OCI-LY3 (cell line): Measurements from ENCODE around the gene TBRG4.

Experiments used
- H2AFZ ChIP-seq: fragments of 200-600, 300-600 bp; shearing (Covaris generic); 2 replicates; pipeline ENCODE4 v1.6.0; 2014; ENCODE audit warnings: antibody characterized with exemption, low read depth, low read length
- H3K27ac ChIP-seq: fragments of 200-600, 300-600 bp; sonication (generic); 2 replicates; pipeline ENCODE4 v1.5.1; 2014; ENCODE audit warnings: mild to moderate bottlenecking, low read length, moderate library complexity, mixed read lengths
- H3K27me3 ChIP-seq: fragments of 200-600, 300-600 bp; sonication (generic); 2 replicates; pipeline ENCODE4 v1.6.1; 2014; ENCODE audit warnings: low read depth, low read length, mixed read lengths
- H3K36me3 ChIP-seq: fragments of 200-600, 300-600 bp; sonication (generic); replicated peaks from 2 replicates; pipeline ENCODE3; 2014; ENCODE audit warnings: low read depth, low read length, mixed read lengths
- H3K4me1 ChIP-seq: fragments of 300-600, 200-600 bp; sonication (generic); 2 replicates; pipeline ENCODE4 v1.6.1; 2014; ENCODE audit warnings: low read length, mixed read lengths
- H3K4me2 ChIP-seq: fragments of 200-600, 300-600 bp; sonication (generic); 2 replicates; pipeline ENCODE4 v1.6.1; 2014; ENCODE audit warnings: low read length, mixed read lengths
- H3K4me3 ChIP-seq: fragments of 300-600, 200-600 bp; sonication (generic); 2 replicates; pipeline ENCODE4 v1.5.1; 2014; ENCODE audit warnings: antibody characterized with exemption, mild to moderate bottlenecking, low read length, moderate library complexity
- H3K79me2 ChIP-seq: fragments of 300-600, 200-600 bp; shearing (Covaris generic); 2 replicates; pipeline ENCODE4 v1.6.1; 2014; ENCODE audit warnings: mild to moderate bottlenecking, low read length, mixed read lengths
- H3K9ac ChIP-seq: fragments of 300-600, 200-600 bp; shearing (Covaris generic); 2 replicates; pipeline ENCODE4 v1.6.0; 2014; ENCODE audit warnings: mild to moderate bottlenecking, low read length, moderate library complexity
- H3K9me3 ChIP-seq: fragments of 200-600, 300-600 bp; shearing (Covaris generic); 2 replicates; pipeline ENCODE4 v1.6.1; 2014; ENCODE audit warnings: low read length, mixed read lengths; ENCODE audit not compliant: insufficient read depth
- H4K20me1 ChIP-seq: fragments of 200-600, 300-600 bp; sonication (generic); 2 replicates; pipeline ENCODE4 v1.6.1; 2016; ENCODE audit warnings: low read length, mixed read lengths; ENCODE audit not compliant: insufficient read depth
- CTCF ChIP-seq: fragments of 200-600, 300-600 bp; sonication (generic); IDR thresholded peaks from 2 replicates; pipeline ENCODE4 v1.5.1; 2014; ENCODE audit warnings: antibody characterized with exemption, low read length, low read depth
- EZH2phosphoT487 ChIP-seq: fragments of 200-600 bp; shearing (Covaris generic); IDR thresholded peaks from 2 replicates; pipeline ENCODE4 v1.6.1; 2018; ENCODE audit warnings: antibody characterized with exemption, mixed run types, low read depth

Gene TBRG4

GRCh38 chr7:45071528-45071927 lies 40.0 kb downstream of the TBRG4 start:
- TF ChIP-seq CTCF (no peak), EZH2phosphoT487 (no peak)
- H4K20me1 ChIP-seq = no peaks in the 10 kb centered on the region
- H3K36me3 ChIP-seq = peaks cover 6% of the 10 kb centered on the region

GRCh38 chr7:45070254-45070642 lies 41.2 kb downstream of the TBRG4 start:
- H3K4me2 ChIP-seq = no peak overlapping the region
- H3K79me2 ChIP-seq = no peaks in the 10 kb centered on the region
- no peaks in the 10 kb centered on the region for H3K27me3 ChIP-seq
- no peaks in the 10 kb centered on the region for H4K20me1 ChIP-seq
- no peak overlapping the region for H3K27ac ChIP-seq
- H3K4me3 ChIP-seq = no peak overlapping the region
- H3K9ac ChIP-seq = no peak overlapping the region
- H3K9me3 ChIP-seq = no peaks in the 10 kb centered on the region
- TF ChIP-seq EZH2phosphoT487 = no peak
- TF ChIP-seq CTCF = no peak
- H3K4me1 ChIP-seq = no peaks in the 10 kb centered on the region
- H2AFZ ChIP-seq = no peak overlapping the region
- peaks cover 6% of the 10 kb centered on the region for H3K36me3 ChIP-seq

More at GRCh38 chr7:45071528-45071927, 40.0 kb downstream of the TBRG4 start:
- Histone ChIP-seq H3K4me1 (no peaks in the 10 kb centered on the region), H2AFZ (no peak overlapping the region), H3K9ac (no peak overlapping the region), H3K27ac (no peak overlapping the region), H3K4me3 (no peak overlapping the region), H3K79me2 (no peaks in the 10 kb centered on the region), H3K9me3 (no peaks in the 10 kb centered on the region), H3K4me2 (no peak overlapping the region), H3K27me3 (no peaks in the 10 kb centered on the region)

GRCh38 chr7:45069444-45070253 lies 41.8 kb downstream of the TBRG4 start:
- H3K4me2 ChIP-seq = no peak overlapping the region
- no peaks in the 10 kb centered on the region for H4K20me1 ChIP-seq
- no peaks in the 10 kb centered on the region for H3K9me3 ChIP-seq
- H2AFZ ChIP-seq = no peak overlapping the region
- no peaks in the 10 kb centered on the region for H3K27me3 ChIP-seq
- no peak overlapping the region for H3K27ac ChIP-seq
- no peak overlapping the region for H3K9ac ChIP-seq
- H3K4me1 ChIP-seq = no peaks in the 10 kb centered on the region
- peaks cover 6% of the 10 kb centered on the region for H3K36me3 ChIP-seq
- no peaks in the 10 kb centered on the region for H3K79me2 ChIP-seq
- no peak overlapping the region for H3K4me3 ChIP-seq
- TF ChIP-seq EZH2phosphoT487 (no peak), CTCF (no peak)

- H3K27ac ChIP-seq = no peak overlapping the region
- H3K4me2 ChIP-seq = no peak overlapping the region
These were observed 43.1 kb downstream of the TBRG4 start for GRCh38 chr7:45068236-45069023.

More at GRCh38 chr7:45068236-45069023, 43.1 kb downstream of the TBRG4 start:
- no peaks in the 10 kb centered on the region for H3K27me3 ChIP-seq
- no peaks in the 10 kb centered on the region for H4K20me1 ChIP-seq
- H3K9ac ChIP-seq = no peak overlapping the region
- H3K36me3 ChIP-seq = peaks cover 3% of the 10 kb centered on the region
- no peaks in the 10 kb centered on the region for H3K79me2 ChIP-seq
- H2AFZ ChIP-seq = no peak overlapping the region
- H3K9me3 ChIP-seq = no peaks in the 10 kb centered on the region
- no peak overlapping the region for H3K4me3 ChIP-seq
- no peak for TF ChIP-seq EZH2phosphoT487
- no peak for TF ChIP-seq CTCF
- no peaks in the 10 kb centered on the region for H3K4me1 ChIP-seq
